GM12878 (cell line): ENCODE data around the gene ACER3. TPM values are rescaled to one million over a fixed set of nuclear protein-coding genes. Genes with fewer than 3 reads are reported as not detected.

Experiments used
- ATAC-seq: fragments of 200-7000 bp; cut with Tn5 transposase; 3 replicates; pipeline ENCODE4 v1.9.1; 2020; ENCODE audit warnings: mild to moderate bottlenecking, moderate library complexity
- BruUV-seq: library from RNA; stranded (reverse); fragments of 400-500 nt; replicated peaks from 2 replicates; lab custom pipeline; 2021; lab: Mats Ljungman, UMichigan
- CTCF ChIA-PET: fragments of 300-600 bp; sonication (Branson Sonifier 250); formaldehyde crosslinking; extraction: SDS; loops from one replicate; lab custom pipeline; 2021; ENCODE audit warnings: inconsistent platforms; lab: Yijun Ruan, JAX
- POLR2A ChIA-PET: fragments of 350-600 bp; formaldehyde crosslinking; extraction: SDS; loops from one replicate; lab custom pipeline; 2021; ENCODE audit warnings: inconsistent platforms; lab: Charles Lee
- RAD21 ChIA-PET: fragments of 300-600 bp; sonication (Branson Sonifier 250); formaldehyde crosslinking; loops from one replicate; lab custom pipeline; 2023; ENCODE audit warnings: antibody characterized with exemption; ENCODE audit not compliant: unreplicated experiment; lab: Charles Lee
- SMC1A ChIA-PET: fragments of 300-600 bp; sonication (Branson Sonifier 250); formaldehyde crosslinking; loops from one replicate; lab custom pipeline; 2023; ENCODE audit not compliant: unreplicated experiment, uncharacterized antibody; lab: Charles Lee
- DNase-seq: peaks from one replicate; pipeline ENCODE4 v3.0.0-alpha.2; 2011; ENCODE audit warnings: low read depth, low spot score
- FAIRE-seq: peaks from 3 replicates; lab custom pipeline; 2011; peaks lifted over from hg19 to GRCh38; lab: Jason Lieb, UNC
- H2AFZ ChIP-seq: 2 replicates; pipeline ENCODE4 v1.6.0; 2011; ENCODE audit warnings: low read depth, low read length, control low read depth; ENCODE audit not compliant: control insufficient read depth
- H3K27ac ChIP-seq: 2 replicates; pipeline ENCODE4 v1.5.1; 2011; ENCODE audit warnings: control low read depth; ENCODE audit not compliant: control insufficient read depth, insufficient read depth
- H3K27me3 ChIP-seq, 2 experiments: replicated peaks in 1 of 2; 2 replicates each; pipeline versions ENCODE4 v1.6.0 to v1.6.1; 2011; ENCODE audit warnings: low read length in 1 of 2; ENCODE audit not compliant: control insufficient read depth in 2 of 2, insufficient read depth in 2 of 2
- H3K36me3 ChIP-seq, 2 experiments: 2 replicates each; pipeline ENCODE4 v1.5.1; 2011; ENCODE audit warnings: low read length in 1 of 2; ENCODE audit not compliant: control insufficient read depth in 2 of 2, insufficient read depth in 2 of 2
- H3K4me1 ChIP-seq: 2 replicates; pipeline ENCODE4 v1.6.1; 2011; ENCODE audit warnings: mild to moderate bottlenecking, low read length, moderate library complexity, mixed read lengths; ENCODE audit not compliant: control insufficient read depth, insufficient read depth
- H3K4me2 ChIP-seq: 2 replicates; pipeline ENCODE4 v1.6.0; 2011; ENCODE audit warnings: control low read depth; ENCODE audit not compliant: control insufficient read depth, insufficient read depth
- H3K4me3 ChIP-seq: fragments of 200-600 bp; sonication (generic); 2 replicates; pipeline ENCODE4 v1.5.1; 2016
- H3K79me2 ChIP-seq: 2 replicates; pipeline ENCODE4 v1.6.0; 2011; ENCODE audit warnings: low read length; ENCODE audit not compliant: control insufficient read depth, insufficient read depth
- H3K9ac ChIP-seq: 2 replicates; pipeline ENCODE4 v1.8.0; 2011; ENCODE audit warnings: low read length, control low read depth, mixed read lengths; ENCODE audit not compliant: control insufficient read depth, insufficient read depth
- H3K9me3 ChIP-seq: replicated peaks from 3 replicates; pipeline ENCODE4 v1.5.1; 2011; ENCODE audit warnings: mild to moderate bottlenecking, low read length; ENCODE audit not compliant: control insufficient read depth, insufficient read depth
- H4K20me1 ChIP-seq: 2 replicates; pipeline ENCODE4 v1.6.0; 2011; ENCODE audit not compliant: control insufficient read depth, insufficient read depth
- BRCA1 ChIP-seq: IDR thresholded peaks from 2 replicates; pipeline ENCODE4 v1.6.1; 2011; ENCODE audit warnings: low read depth, low read length, improper control_type of control experiment
- CBX5 ChIP-seq: sonication (generic); IDR thresholded peaks from 2 replicates; pipeline ENCODE4 v1.6.1; 2016; ENCODE audit warnings: low read depth, moderate library complexity, mild to moderate bottlenecking, inconsistent platforms
- MEF2B ChIP-seq: fragments of 450-650 bp; IDR thresholded peaks from 2 replicates; pipeline ENCODE4 v1.6.1; 2018; ENCODE audit warnings: mild to moderate bottlenecking, moderate library complexity; ENCODE audit not compliant: partially characterized antibody, poor library complexity, severe bottlenecking
- NFXL1 ChIP-seq: fragments of 450-650 bp; IDR thresholded peaks from 2 replicates; pipeline ENCODE4 v1.6.1; 2017; ENCODE audit warnings: antibody characterized with exemption, mild to moderate bottlenecking, borderline replicate concordance
- POLR2AphosphoS5 ChIP-seq: IDR thresholded peaks from 2 replicates; pipeline ENCODE4 v1.6.1; 2011; ENCODE audit warnings: mild to moderate bottlenecking, low read length, inconsistent platforms
- RCOR1 ChIP-seq: conservative IDR thresholded peaks from 2 replicates; pipeline ENCODE4 v1.6.1; 2012; ENCODE audit warnings: low read depth, low read length, improper control_type of control experiment
- RUNX3 ChIP-seq: IDR thresholded peaks from 2 replicates; pipeline ENCODE4 v1.6.1; 2012; ENCODE audit warnings: low read length, inconsistent platforms
- SMAD5 ChIP-seq: IDR thresholded peaks from 2 replicates; pipeline ENCODE4 v1.6.1; 2016; ENCODE audit warnings: antibody characterized with exemption, low read depth
- SMC3 ChIP-seq: IDR thresholded peaks from 2 replicates; pipeline ENCODE4 v1.6.1; 2011; ENCODE audit warnings: low read length, improper control_type of control experiment, borderline replicate concordance
- SRF ChIP-seq, 2 experiments: IDR thresholded peaks; 2 replicates each; pipeline ENCODE4 v1.6.1; 2011; ENCODE audit warnings: low read depth in 2 of 2, low read length in 2 of 2, mild to moderate bottlenecking in 1 of 2, moderate library complexity in 1 of 2
- SUZ12 ChIP-seq: fragments of 200-600 bp; sonication (generic); IDR thresholded peaks from one replicate; pipeline ENCODE4 v1.6.1; 2018; ENCODE audit warnings: antibody characterized with exemption, mild to moderate bottlenecking; ENCODE audit not compliant: unreplicated experiment
- WGBS: methylation state at CpG from one replicate; pipeline ENCODE4 v1.1.6; 2016; ENCODE audit warnings: low lambda C conversion rate; ENCODE audit not compliant: insufficient replicate concordance, insufficient coverage; ENCODE audit errors: missing lambda C conversion rate; 5-methylcytosine and 5-hydroxymethylcytosine counted together
- in situ Hi-C: fragments of 300-500 bp; cut with MboI; formaldehyde crosslinking; loops from 9 replicates; pipeline ENCODE4 v1.14.3; 2018; ENCODE audit warnings: mixed read lengths
- intact Hi-C: fragments of 100-400 bp; cut with micrococcal nuclease; formaldehyde crosslinking; loops from one replicate; pipeline ENCODE4 v1.14.2; 2022; ENCODE audit not compliant: unreplicated experiment
- polyA plus RNA-seq, 11 experiments: library from polyadenylated mRNA; depleted of rRNA in 4 of 11; unstranded in 6 of 11; stranded (reverse) in 5 of 11; fragments of >200 nt; fragmentation: Nextera tagmentation in 4 of 11; fragmentation: Illumina TruSeq in 1 of 11; extraction: Ambion mirVana in 4 of 11; extraction: Trizol in 1 of 11; gene quantifications; 1 replicate in 1 of 11; 2 replicates in 10 of 11; pipeline versions ENCODE4 v1.2.1 to v1.2.3, GENCODE V29; 2011 to 2016; ENCODE audit warnings: inconsistent platforms in 2 of 11, missing spikeins in 2 of 11, low read depth in 1 of 11
- total RNA-seq, 4 experiments: library from RNA; depleted of rRNA in 3 of 4; stranded (reverse); fragments of >200 nt in 3 of 4; fragmentation: Illumina TruSeq in 1 of 4; extraction: Trizol in 1 of 4; gene quantifications; 2 replicates each; pipeline versions ENCODE4 v1.2.1 to v1.2.3, GENCODE V29; 2013 to 2021
- TF ChIP-seq, protein P1 (sequence below): fragments of 450-650 bp; IDR thresholded peaks from 2 replicates; pipeline ENCODE4 v1.6.1; 2017; ENCODE audit warnings: mild to moderate bottlenecking, moderate library complexity
- TF ChIP-seq, protein P2 (sequence below): fragments of 450-650 bp; formaldehyde crosslinking; IDR thresholded peaks from 2 replicates; pipeline ENCODE4 v1.4.0; 2022; ENCODE audit warnings: mild to moderate bottlenecking, moderate library complexity

ACER3 gene
- total and polyA plus RNA-seq, 10 of the 15 experiments (the other 5 are each of a cell fraction or from before 2014, with no cell fraction given) = 2.8 to 17.4 (median 10.3) TPM

DNA sequence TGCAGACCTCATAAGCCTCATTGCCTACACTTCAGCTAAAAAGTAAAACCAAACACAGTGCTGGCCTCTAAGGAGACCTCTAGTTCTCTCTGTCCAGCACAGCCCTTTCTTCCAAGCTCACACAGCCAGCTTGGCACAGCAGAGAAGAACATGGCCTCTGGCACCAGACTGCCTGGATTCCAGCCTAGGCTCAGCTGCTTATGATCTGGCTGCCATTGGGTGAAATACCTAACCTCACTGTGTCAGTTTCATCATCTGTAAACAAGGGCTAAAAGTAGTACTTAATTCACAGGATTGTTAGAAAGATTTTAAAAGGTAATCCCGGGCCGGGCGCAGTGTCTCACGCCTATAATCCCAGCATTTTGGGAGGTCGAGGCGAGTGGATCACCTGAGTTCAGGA lies 9.9 kb upstream of the ACER3 start (continued):
- no peak for TF ChIP-seq POLR2AphosphoS5
- TF ChIP-seq SMC3 = no peak
- TF ChIP-seq RCOR1 = no peak
- no peak for TF ChIP-seq SUZ12
- TF ChIP-seq, protein P1, sequence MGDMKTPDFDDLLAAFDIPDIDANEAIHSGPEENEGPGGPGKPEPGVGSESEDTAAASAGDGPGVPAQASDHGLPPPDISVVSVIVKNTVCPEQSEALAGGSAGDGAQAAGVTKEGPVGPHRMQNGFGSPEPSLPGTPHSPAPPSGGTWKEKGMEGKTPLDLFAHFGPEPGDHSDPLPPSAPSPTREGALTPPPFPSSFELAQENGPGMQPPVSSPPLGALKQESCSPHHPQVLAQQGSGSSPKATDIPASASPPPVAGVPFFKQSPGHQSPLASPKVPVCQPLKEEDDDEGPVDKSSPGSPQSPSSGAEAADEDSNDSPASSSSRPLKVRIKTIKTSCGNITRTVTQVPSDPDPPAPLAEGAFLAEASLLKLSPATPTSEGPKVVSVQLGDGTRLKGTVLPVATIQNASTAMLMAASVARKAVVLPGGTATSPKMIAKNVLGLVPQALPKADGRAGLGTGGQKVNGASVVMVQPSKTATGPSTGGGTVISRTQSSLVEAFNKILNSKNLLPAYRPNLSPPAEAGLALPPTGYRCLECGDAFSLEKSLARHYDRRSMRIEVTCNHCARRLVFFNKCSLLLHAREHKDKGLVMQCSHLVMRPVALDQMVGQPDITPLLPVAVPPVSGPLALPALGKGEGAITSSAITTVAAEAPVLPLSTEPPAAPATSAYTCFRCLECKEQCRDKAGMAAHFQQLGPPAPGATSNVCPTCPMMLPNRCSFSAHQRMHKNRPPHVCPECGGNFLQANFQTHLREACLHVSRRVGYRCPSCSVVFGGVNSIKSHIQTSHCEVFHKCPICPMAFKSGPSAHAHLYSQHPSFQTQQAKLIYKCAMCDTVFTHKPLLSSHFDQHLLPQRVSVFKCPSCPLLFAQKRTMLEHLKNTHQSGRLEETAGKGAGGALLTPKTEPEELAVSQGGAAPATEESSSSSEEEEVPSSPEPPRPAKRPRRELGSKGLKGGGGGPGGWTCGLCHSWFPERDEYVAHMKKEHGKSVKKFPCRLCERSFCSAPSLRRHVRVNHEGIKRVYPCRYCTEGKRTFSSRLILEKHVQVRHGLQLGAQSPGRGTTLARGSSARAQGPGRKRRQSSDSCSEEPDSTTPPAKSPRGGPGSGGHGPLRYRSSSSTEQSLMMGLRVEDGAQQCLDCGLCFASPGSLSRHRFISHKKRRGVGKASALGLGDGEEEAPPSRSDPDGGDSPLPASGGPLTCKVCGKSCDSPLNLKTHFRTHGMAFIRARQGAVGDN = no peak
- no peak for TF ChIP-seq MEF2B
- TF ChIP-seq NFXL1 = no peak

DNA sequence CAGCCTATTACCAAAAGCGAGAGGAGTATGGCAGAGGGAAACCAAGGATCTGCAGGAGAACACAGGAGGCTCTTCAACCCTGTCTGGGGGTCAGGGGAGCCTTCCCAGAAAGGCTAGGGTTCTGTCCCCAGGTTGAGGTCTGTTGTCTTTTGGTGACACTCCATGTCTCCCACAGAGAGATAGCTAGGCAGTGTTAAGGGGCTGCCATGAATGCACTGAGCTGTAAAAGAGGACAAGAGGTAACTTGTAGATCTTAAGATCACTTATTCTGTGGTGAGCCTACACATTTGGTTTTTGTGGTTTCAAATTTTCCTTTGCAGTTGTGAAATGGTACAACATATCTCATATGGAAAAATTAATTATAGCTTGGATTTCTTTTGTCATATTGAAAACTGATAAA lies 6.0 kb upstream of the ACER3 start:
- H2AFZ ChIP-seq = no peak overlapping the region
- no peak overlapping the region for H3K4me3 ChIP-seq
- H3K4me1 ChIP-seq = peaks cover 8% of the 10 kb centered on the region
- POLR2A ChIA-PET = interaction anchor here (0.6 to 0.9 kb wide), 2 partner anchors 10 to 13 kb away, joined by 5 to 7 read pairs; no protein-coding TSS in a partner anchor
- CTCF ChIA-PET = interaction anchor here (1.1 to 1.9 kb wide), 2 partner anchors 64 to 449 kb away, joined by 3 to 11 read pairs; no protein-coding TSS in a partner anchor
- peak; percentile 36; the same call in 1 of the 2 replicates for TF ChIP-seq RUNX3
- no peak for TF ChIP-seq BRCA1
- no peak for TF ChIP-seq SMAD5
- TF ChIP-seq CBX5 = no peak
- TF ChIP-seq SRF (IDR thresholded peaks at IDR 0.05; ENCODE audit: low read depth in 2 of 2, low read length in 2 of 2) = no peak
- TF ChIP-seq, protein P2, sequence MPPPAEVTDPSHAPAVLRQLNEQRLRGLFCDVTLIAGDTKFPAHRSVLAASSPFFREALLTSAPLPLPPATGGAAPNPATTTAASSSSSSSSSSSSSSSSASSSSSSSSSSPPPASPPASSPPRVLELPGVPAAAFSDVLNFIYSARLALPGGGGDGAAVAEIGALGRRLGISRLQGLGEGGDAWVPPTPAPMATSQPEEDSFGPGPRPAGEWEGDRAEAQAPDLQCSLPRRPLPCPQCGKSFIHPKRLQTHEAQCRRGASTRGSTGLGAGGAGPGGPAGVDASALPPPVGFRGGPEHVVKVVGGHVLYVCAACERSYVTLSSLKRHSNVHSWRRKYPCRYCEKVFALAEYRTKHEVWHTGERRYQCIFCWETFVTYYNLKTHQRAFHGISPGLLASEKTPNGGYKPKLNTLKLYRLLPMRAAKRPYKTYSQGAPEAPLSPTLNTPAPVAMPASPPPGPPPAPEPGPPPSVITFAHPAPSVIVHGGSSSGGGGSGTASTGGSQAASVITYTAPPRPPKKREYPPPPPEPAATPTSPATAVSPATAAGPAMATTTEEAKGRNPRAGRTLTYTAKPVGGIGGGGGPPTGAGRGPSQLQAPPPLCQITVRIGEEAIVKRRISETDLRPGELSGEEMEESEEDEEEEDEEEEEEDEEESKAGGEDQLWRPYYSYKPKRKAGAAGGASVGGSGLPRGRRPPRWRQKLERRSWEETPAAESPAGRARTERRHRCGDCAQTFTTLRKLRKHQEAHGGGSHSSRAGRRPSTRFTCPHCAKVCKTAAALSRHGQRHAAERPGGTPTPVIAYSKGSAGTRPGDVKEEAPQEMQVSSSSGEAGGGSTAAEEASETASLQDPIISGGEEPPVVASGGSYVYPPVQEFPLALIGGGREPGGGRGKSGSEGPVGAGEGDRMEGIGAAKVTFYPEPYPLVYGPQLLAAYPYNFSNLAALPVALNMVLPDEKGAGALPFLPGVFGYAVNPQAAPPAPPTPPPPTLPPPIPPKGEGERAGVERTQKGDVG = no peak
- H3K9me3 ChIP-seq = no peaks in the 10 kb centered on the region
- BruUV-seq = no TSS peak
- in situ Hi-C loops = no loop called here
- SMC1A ChIA-PET = interaction anchor here (1.2 kb wide), 2 partner anchors 9 to 236 kb away, joined by 4 read pairs; no protein-coding TSS in a partner anchor
- no peak overlapping the region for H3K4me2 ChIP-seq
- DNase-seq = no peak
- no peak for FAIRE-seq
- no peak overlapping the region for H3K9ac ChIP-seq
- no peak for ATAC-seq
- RAD21 ChIA-PET = no interaction called here
- no peaks in the 10 kb centered on the region for H3K79me2 ChIP-seq
- intact Hi-C loops = no loop called here
- no peak overlapping the region for H3K27ac ChIP-seq
- H3K27me3 ChIP-seq = no peaks in the 10 kb centered on the region
- no peaks in the 10 kb centered on the region for H3K36me3 ChIP-seq
- no peaks in the 10 kb centered on the region for H4K20me1 ChIP-seq
- WGBS = 44% methylated on average over 1 of the region's 1 CpG
